Adrenal gland (tissue), 5 donors: ENCODE data around the gene RANBP10.

Experiments
- POLR2A ChIP-seq, 2 donors: fragments of 450-650 bp; IDR thresholded peaks; one replicate each; pipeline ENCODE4 v1.6.1; 2017; ENCODE audit warnings: antibody characterized with exemption in 2 of 2, mild to moderate bottlenecking in 2 of 2, moderate library complexity in 1 of 2
- TF ChIP-seq, protein P1 (sequence below), 6 experiments: fragments of 450-650 bp in 4 of 6; fragments of 200-600 bp in 2 of 6; sonication (generic) in 1 of 6; IDR thresholded peaks; 1 replicate in 5 of 6; 2 replicates in 1 of 6; pipeline versions ENCODE4 v1.5.1 to v1.8.0; 2016 to 2021; ENCODE audit warnings: antibody characterized with exemption in 6 of 6, mild to moderate bottlenecking in 2 of 6, moderate library complexity in 1 of 6
- donor health status: DM: no; HTN: no; CAD: no.

DNA sequence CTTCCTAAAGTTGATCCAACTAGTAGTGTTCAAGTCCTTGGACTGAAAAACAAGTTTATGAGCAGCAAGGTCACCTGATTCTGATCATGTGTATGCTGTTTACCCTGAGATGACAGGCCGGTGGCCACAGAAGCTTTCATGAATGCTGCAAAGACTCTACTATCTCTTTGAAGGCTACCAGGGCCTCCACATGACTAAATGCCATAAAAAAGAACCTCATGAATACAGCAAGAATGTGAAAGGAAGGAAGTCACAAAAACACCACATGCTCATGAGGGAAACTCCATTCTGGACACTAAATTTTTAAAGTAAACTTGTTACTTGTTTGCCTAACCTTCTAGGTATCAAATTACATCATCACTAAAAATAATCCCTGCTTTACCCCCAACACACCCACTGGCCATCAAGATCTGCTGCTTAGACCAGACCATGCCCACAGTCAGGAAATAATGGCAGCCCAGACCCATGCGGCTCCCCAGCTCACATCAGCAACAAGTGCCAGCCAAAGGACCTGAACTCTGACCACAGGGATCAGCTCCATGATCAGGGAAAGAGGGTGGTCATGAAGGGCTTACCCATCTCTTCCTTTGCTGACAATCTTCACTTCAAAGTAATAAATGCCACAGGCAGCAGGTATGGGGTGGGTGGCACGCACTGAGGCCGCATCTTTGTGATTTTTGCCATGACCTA lies 1.4 kb downstream of the RANBP10 start:
- TF ChIP-seq, protein P1, sequence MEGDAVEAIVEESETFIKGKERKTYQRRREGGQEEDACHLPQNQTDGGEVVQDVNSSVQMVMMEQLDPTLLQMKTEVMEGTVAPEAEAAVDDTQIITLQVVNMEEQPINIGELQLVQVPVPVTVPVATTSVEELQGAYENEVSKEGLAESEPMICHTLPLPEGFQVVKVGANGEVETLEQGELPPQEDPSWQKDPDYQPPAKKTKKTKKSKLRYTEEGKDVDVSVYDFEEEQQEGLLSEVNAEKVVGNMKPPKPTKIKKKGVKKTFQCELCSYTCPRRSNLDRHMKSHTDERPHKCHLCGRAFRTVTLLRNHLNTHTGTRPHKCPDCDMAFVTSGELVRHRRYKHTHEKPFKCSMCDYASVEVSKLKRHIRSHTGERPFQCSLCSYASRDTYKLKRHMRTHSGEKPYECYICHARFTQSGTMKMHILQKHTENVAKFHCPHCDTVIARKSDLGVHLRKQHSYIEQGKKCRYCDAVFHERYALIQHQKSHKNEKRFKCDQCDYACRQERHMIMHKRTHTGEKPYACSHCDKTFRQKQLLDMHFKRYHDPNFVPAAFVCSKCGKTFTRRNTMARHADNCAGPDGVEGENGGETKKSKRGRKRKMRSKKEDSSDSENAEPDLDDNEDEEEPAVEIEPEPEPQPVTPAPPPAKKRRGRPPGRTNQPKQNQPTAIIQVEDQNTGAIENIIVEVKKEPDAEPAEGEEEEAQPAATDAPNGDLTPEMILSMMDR (IDR thresholded peaks at IDR 0.05), result no peak
- peak in 1 of 2 donors; percentile 24 for TF ChIP-seq POLR2A (IDR thresholded peaks at IDR 0.05)
